ACC112 (cell line): Measurements from ENCODE around the gene HYOU1.
A peak's percentile ranks its signal among the peaks of the same experiment; 100 is the strongest.
"Not testable (repeated sequence)": the region's sequence is repeated elsewhere in the genome, so short reads cannot be mapped to it uniquely, and the experiment has no call there.

Experiments
- H2AFZ ChIP-seq: fragments of 200-600 bp; sonication (generic); one replicate; pipeline ENCODE4 v1.6.0; 2017; ENCODE audit warnings: antibody characterized with exemption, low read length; ENCODE audit not compliant: unreplicated experiment
- H3K27ac ChIP-seq: fragments of 200-600 bp; sonication (generic); 2 replicates; pipeline ENCODE4 v1.5.1; 2014; ENCODE audit warnings: low read depth, mild to moderate bottlenecking, antibody characterized with exemption, low read length, moderate library complexity
- H3K27me3 ChIP-seq: fragments of 200-600 bp; sonication (generic); 2 replicates; pipeline ENCODE4 v1.6.1; 2014; ENCODE audit warnings: mild to moderate bottlenecking, antibody characterized with exemption, low read length, moderate library complexity, mixed read lengths; ENCODE audit not compliant: insufficient read depth
- H3K36me3 ChIP-seq: fragments of 200-600 bp; sonication (generic); 2 replicates; pipeline ENCODE4 v1.6.1; 2016; ENCODE audit warnings: mild to moderate bottlenecking, antibody characterized with exemption, low read length, moderate library complexity, mixed read lengths; ENCODE audit not compliant: insufficient read depth
- H3K4me1 ChIP-seq: fragments of 200-600 bp; sonication (generic); one replicate; pipeline ENCODE4 v1.6.1; 2016; ENCODE audit warnings: low read length, mixed read lengths; ENCODE audit not compliant: insufficient read depth, unreplicated experiment, control insufficient read depth
- H3K4me3 ChIP-seq: fragments of 200-600 bp; sonication (generic); 2 replicates; pipeline ENCODE4 v1.5.1; 2014; ENCODE audit warnings: mild to moderate bottlenecking, low read depth, low read length
- H3K79me2 ChIP-seq: fragments of 200-600 bp; sonication (generic); one replicate; pipeline ENCODE4 v1.6.0; 2016; ENCODE audit warnings: low read length; ENCODE audit not compliant: control insufficient read depth, unreplicated experiment, insufficient read depth

Gene HYOU1

DNA sequence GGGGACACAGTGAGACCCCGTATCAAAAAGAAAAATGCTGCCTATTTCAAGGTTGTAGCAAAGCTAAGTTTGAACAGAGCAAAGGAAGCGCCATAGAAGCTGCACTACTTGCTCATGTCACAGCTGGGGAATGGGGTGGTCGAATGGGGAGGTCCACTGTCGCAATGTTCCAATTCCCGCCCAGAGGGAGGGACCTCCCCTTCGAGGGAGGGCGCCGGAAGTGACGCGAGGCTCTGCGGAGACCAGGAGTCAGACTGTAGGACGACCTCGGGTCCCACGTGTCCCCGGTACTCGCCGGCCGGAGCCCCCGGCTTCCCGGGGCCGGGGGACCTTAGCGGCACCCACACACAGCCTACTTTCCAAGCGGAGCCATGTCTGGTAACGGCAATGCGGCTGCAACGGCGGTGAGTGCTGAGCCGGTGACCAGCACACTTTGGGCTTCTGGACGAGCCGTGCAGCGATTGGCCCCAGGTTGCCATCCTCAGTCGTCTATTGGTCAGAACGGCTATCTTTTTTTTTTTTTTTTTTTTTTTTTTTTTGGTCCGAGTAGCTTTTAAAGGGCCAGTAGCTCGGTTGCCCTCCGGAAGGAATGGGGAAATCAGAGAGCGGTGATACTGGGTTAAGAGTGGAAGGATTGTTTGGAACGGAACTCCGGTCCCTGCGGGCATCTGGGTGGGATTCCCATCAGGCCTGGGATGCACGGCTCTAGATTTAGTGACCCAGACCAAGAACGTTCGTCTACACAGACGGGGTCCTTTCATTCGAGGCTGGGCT is 27.8 kb upstream of the HYOU1 start, which contains the start of gene HMBS:
TSS of gene HMBS (plus strand) at position 219 of the 774 bp plus-strand sequence. CDS start at position 372, 153 bp downstream.
- Histone ChIP-seq H2AFZ (peak within 1 kb of the TSS; percentile 87), H3K27ac (peak within 1 kb of the TSS; percentile 76), H3K4me3 (peak within 1 kb of the TSS; percentile 93), H3K79me2 (peaks cover 9% of the 10 kb centered on the region), H3K27me3 (no peaks in the 10 kb centered on the region), H3K36me3 (peaks cover 4% of the 10 kb centered on the region; the same call in 1 of the 2 replicates), H3K4me1 (peaks cover 14% of the 10 kb centered on the region)

GRCh38 chr11:119081682-119082260 is 24.8 kb upstream of the HYOU1 start:
- no peak overlapping the region for H3K4me3 ChIP-seq
- H2AFZ ChIP-seq, result no peak overlapping the region
- H3K27ac ChIP-seq, result no peak overlapping the region
- peaks cover 14% of the 10 kb centered on the region; the same call in 1 of the 2 replicates for H3K36me3 ChIP-seq
- H3K27me3 ChIP-seq, result no peaks in the 10 kb centered on the region
- peaks cover 8% of the 10 kb centered on the region for H3K4me1 ChIP-seq
- H3K79me2 ChIP-seq, result peaks cover 9% of the 10 kb centered on the region

DNA sequence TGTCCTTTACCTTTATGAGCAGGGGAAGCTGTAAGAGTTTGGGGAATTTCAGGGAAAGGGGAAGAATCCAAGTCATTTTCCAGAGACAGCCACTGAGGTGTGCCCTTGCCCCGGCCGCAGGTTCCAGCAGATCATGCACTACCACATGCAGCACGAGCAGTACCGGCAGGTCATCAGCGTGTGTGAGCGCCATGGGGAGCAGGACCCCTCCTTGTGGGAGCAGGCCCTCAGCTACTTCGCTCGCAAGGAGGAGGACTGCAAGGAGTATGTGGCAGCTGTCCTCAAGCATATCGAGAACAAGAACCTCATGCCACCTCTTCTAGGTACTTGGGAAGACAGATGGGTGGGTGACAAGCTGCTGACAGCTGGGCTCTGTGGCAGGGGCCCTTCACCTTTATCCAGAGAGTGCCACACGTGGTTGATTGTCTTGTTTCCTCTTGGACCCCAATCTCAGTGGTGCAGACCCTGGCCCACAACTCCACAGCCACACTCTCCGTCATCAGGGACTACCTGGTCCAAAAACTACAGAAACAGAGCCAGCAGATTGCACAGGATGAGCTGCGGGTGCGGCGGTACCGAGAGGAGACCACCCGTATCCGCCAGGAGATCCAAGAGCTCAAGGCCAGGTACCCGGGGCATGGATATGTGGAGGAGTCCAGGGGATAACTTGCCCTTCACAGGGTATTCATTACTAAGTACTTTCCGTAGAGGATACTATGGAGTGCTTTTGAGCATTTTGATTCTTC is 21.8 kb upstream of the HYOU1 start:
- H3K27ac ChIP-seq, result no peak overlapping the region
- no peak overlapping the region for H2AFZ ChIP-seq
- H3K4me3 ChIP-seq, result no peak overlapping the region
- H3K27me3 ChIP-seq, result no peaks in the 10 kb centered on the region
- H3K4me1 ChIP-seq, result no peaks in the 10 kb centered on the region
- peaks cover 15% of the 10 kb centered on the region; the same call in 1 of the 2 replicates for H3K36me3 ChIP-seq
- no peaks in the 10 kb centered on the region for H3K79me2 ChIP-seq

- no peaks in the 10 kb centered on the region for H3K27me3 ChIP-seq
- H3K36me3 ChIP-seq, result peaks cover 25% of the 10 kb centered on the region; the same call in 1 of the 2 replicates
- no peaks in the 10 kb centered on the region for H3K4me1 ChIP-seq
- H3K27ac ChIP-seq, result no peak overlapping the region
- H3K4me3 ChIP-seq, result no peak overlapping the region
- H3K79me2 ChIP-seq, result no peaks in the 10 kb centered on the region
- no peak overlapping the region for H2AFZ ChIP-seq
These were observed 20.8 kb upstream of the HYOU1 start for GRCh38 chr11:119077839-119078238.

DNA sequence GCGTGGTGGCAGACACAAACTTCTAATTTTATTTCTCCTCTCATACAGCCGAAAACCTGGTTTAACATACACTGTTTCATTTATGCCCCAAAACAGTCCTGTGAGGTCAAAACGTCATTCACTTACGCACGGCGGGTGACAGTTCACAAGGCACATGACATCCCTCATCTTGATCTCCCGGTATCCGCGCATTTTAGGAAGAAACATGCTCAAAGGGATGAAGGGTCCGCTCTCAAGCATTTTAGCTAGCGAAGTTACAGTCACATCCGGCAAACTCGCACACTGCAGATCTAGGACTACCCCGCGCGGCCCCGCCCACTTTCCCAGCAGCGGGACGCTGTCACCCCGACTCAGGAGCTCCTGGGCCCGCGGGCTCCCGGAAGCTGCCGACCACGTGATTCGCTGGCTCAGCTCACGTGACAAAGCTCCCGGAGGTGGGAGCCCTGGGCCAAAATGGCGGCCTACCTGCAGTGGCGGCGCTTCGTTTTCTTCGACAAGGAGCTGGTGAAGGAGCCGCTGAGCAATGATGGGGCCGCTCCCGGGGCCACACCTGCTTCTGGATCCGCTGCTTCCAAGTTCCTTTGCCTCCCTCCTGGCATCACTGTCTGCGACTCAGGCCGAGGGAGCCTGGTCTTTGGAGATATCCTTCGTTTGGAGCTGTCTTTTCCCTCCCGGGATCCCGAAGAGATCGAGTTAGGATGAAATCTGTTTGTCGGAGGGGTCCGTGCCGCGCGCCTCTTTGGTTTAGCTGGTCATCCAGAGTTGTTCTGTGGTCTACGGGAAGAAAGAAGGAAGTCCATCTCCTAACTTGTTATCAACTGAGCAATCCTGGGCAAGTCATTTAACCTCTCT is 10.6 kb upstream of the HYOU1 start, which contains the start of gene VPS11:
TSS of gene VPS11 (plus strand) at position 448 of the 852 bp plus-strand sequence. CDS start at position 454, 6 bp downstream.
- Histone ChIP-seq H3K79me2 (peaks cover 32% of the 10 kb centered on the region), H3K27ac (peak within 1 kb of the TSS; percentile 82), H3K27me3 (no peaks in the 10 kb centered on the region), H3K4me3 (peak within 1 kb of the TSS; percentile 92), H3K36me3 (peaks cover 8% of the 10 kb centered on the region; the same call in 1 of the 2 replicates), H3K4me1 (peaks cover 16% of the 10 kb centered on the region), H2AFZ (peak within 1 kb of the TSS; percentile 89)

- Histone ChIP-seq H3K4me3 (no peak overlapping the region; the same call in 1 of the 2 replicates), H3K79me2 (peaks cover 32% of the 10 kb centered on the region), H3K27me3 (no peaks in the 10 kb centered on the region)
These were observed 8.4 kb upstream of the HYOU1 start for GRCh38 chr11:119065369-119065768.

DNA sequence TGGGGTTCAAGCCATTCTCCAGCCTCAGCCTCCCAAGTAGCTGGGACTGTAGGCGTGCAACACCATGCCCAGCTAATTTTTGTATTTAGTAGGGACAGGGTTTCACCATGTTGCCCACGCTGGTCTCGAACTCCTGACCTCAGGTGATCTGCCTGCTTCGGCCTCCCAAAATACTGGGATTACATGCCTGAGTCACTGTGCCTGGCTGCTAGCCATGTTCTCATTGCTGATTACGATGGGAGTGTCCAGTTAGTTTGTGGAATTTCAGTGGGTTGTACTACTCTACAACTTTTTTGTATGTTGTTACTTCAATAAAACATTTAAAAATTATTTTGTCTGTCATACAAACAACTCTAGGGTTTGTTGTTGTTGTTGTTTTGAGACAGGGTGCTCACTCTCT is 5.8 kb upstream of the HYOU1 start:
- Histone ChIP-seq H3K27me3 (no peaks in the 10 kb centered on the region), H2AFZ (no peak overlapping the region), H3K4me3 (no peak overlapping the region), H3K79me2 (peaks cover 17% of the 10 kb centered on the region), H3K4me1 (peaks cover 23% of the 10 kb centered on the region), H3K36me3 (no peaks in the 10 kb centered on the region), H3K27ac (no peak overlapping the region)

More at GRCh38 chr11:119065369-119065768, 8.4 kb upstream of the HYOU1 start:
- H3K27ac ChIP-seq, result no peak overlapping the region
- H2AFZ ChIP-seq, result no peak overlapping the region
- H3K36me3 ChIP-seq, result no peaks in the 10 kb centered on the region
- H3K4me1 ChIP-seq, result peaks cover 20% of the 10 kb centered on the region

GRCh38 chr11:119061256-119061655 is 4.3 kb upstream of the HYOU1 start:
- Histone ChIP-seq H2AFZ (no peak overlapping the region), H3K36me3 (no peaks in the 10 kb centered on the region), H3K4me1 (peaks cover 19% of the 10 kb centered on the region), H3K79me2 (peaks cover 17% of the 10 kb centered on the region), H3K4me3 (no peak overlapping the region), H3K27me3 (no peaks in the 10 kb centered on the region), H3K27ac (no peak overlapping the region)

DNA sequence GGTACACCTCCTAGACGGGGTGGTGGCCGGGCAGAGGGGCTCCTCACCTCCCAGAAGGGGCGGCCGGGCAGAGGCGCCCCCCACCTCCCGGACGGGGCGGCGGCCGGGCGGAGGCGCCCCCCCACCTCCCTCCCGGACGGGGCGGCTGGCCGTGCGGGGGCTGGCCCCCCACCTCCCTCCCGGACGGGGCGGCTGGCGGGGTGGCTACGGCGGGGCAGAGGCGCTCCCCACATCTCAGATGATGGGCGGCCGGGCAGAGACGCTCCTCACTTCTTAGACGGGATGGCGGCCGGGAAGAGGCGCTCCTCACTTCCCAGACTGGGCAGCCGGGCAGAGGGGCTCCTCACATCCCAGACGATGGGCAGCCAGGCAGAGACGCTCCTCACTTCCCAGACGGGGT is 2.1 kb upstream of the HYOU1 start:
- not testable (repeated sequence) for H3K36me3 ChIP-seq, H3K27me3 ChIP-seq, H3K4me3 ChIP-seq, H3K27ac ChIP-seq, H2AFZ ChIP-seq
- Histone ChIP-seq H3K4me1 (peaks cover 22% of the 10 kb centered on the region), H3K79me2 (peaks cover 22% of the 10 kb centered on the region)
